Subcutaneous abdominal adipose tissue (tissue), 5 donors: ENCODE measurements around the gene PFKL.
A peak's percentile ranks its signal among the peaks of the same experiment; 100 is the strongest.

Source experiments
- H3K27ac ChIP-seq: one replicate; pipeline ENCODE4 v1.7.0; 2013; ENCODE audit warnings: low read depth, mild to moderate bottlenecking, inconsistent platforms, low read length, moderate library complexity
- H3K27me3 ChIP-seq, 5 donors: one replicate each; pipeline ENCODE4 v1.7.0; 2013; ENCODE audit warnings: low read length in 5 of 5, inconsistent platforms in 1 of 5; ENCODE audit not compliant: control insufficient read depth in 5 of 5, insufficient read depth in 4 of 5
- H3K36me3 ChIP-seq, 5 donors: one replicate each; pipeline ENCODE4 v1.7.0; 2013; ENCODE audit warnings: low read length in 5 of 5; ENCODE audit not compliant: control insufficient read depth in 5 of 5, insufficient read depth in 5 of 5
- H3K4me1 ChIP-seq, 5 donors: one replicate each; pipeline ENCODE4 v1.7.0; 2013; ENCODE audit warnings: low read length in 5 of 5, mild to moderate bottlenecking in 3 of 5, moderate library complexity in 1 of 5; ENCODE audit not compliant: control insufficient read depth in 5 of 5, insufficient read depth in 5 of 5
- H3K4me3 ChIP-seq, 5 donors: one replicate each; pipeline ENCODE4 v1.7.0; 2013; ENCODE audit warnings: low read length in 5 of 5, low read depth in 1 of 5
- H3K9ac ChIP-seq, 5 donors: one replicate each; pipeline ENCODE4 v1.7.0; 2013; ENCODE audit warnings: low read length in 5 of 5, mild to moderate bottlenecking in 4 of 5, moderate library complexity in 3 of 5
- H3K9me3 ChIP-seq, 5 donors: one replicate each; pipeline ENCODE4 v1.7.0; 2013; ENCODE audit warnings: low read length in 5 of 5; ENCODE audit not compliant: control insufficient read depth in 5 of 5
- donor health status: healthy.
- donor health status: healthy.
- donor health status: healthy.
- donor health status: healthy.
- donor health status: healthy.

PFKL gene

GRCh38 chr21:44262338-44263056, 37.4 kb upstream of the PFKL start:
- H3K27me3 ChIP-seq, result no peaks in the 10 kb centered on the region
- H3K9ac ChIP-seq, result no peak overlapping the region
- H3K4me1 ChIP-seq, result no peaks in the 10 kb centered on the region
- no peak overlapping the region for H3K27ac ChIP-seq
- no peak overlapping the region for H3K4me3 ChIP-seq
- no peaks in the 10 kb centered on the region for H3K36me3 ChIP-seq
- H3K9me3 ChIP-seq, result peaks cover 0 to 10% (median 0%) of the 10 kb centered on the region in 5 donors

GRCh38 chr21:44263221-44263760, 36.6 kb upstream of the PFKL start:
- Histone ChIP-seq H3K36me3 (no peaks in the 10 kb centered on the region), H3K27me3 (no peaks in the 10 kb centered on the region)

GRCh38 chr21:44263768-44264167, 36.1 kb upstream of the PFKL start:
- H3K9me3 ChIP-seq, result peaks cover 0 to 10% (median 0%) of the 10 kb centered on the region in 5 donors
- no peak overlapping the region for H3K4me3 ChIP-seq
- H3K27me3 ChIP-seq, result no peaks in the 10 kb centered on the region
- no peaks in the 10 kb centered on the region for H3K4me1 ChIP-seq
- no peaks in the 10 kb centered on the region for H3K36me3 ChIP-seq
- no peak overlapping the region for H3K9ac ChIP-seq
- H3K27ac ChIP-seq, result no peak overlapping the region

More at GRCh38 chr21:44263221-44263760, 36.6 kb upstream of the PFKL start:
- no peak overlapping the region for H3K9ac ChIP-seq
- H3K4me1 ChIP-seq, result no peaks in the 10 kb centered on the region
- H3K4me3 ChIP-seq, result no peak overlapping the region
- peaks cover 0 to 10% (median 0%) of the 10 kb centered on the region in 5 donors for H3K9me3 ChIP-seq
- no peak overlapping the region for H3K27ac ChIP-seq

GRCh38 chr21:44265734-44266270, 34.1 kb upstream of the PFKL start:
- Histone ChIP-seq H3K27ac (no peak overlapping the region), H3K9me3 (no peaks in the 10 kb centered on the region), H3K4me3 (no peak overlapping the region), H3K9ac (no peak overlapping the region), H3K36me3 (no peaks in the 10 kb centered on the region), H3K4me1 (no peaks in the 10 kb centered on the region), H3K27me3 (no peaks in the 10 kb centered on the region)

- H3K4me1 ChIP-seq, result no peaks in the 10 kb centered on the region
- H3K9ac ChIP-seq, result no peak overlapping the region
- H3K27ac ChIP-seq, result no peak overlapping the region
- no peaks in the 10 kb centered on the region for H3K9me3 ChIP-seq
- no peaks in the 10 kb centered on the region for H3K36me3 ChIP-seq
- H3K27me3 ChIP-seq, result peaks cover 0 to 4% (median 0%) of the 10 kb centered on the region in 5 donors
- no peak overlapping the region for H3K4me3 ChIP-seq
Observed at GRCh38 chr21:44267655-44268142, 32.2 kb upstream of the PFKL start.

- Histone ChIP-seq H3K9ac (no peak overlapping the region), H3K36me3 (no peaks in the 10 kb centered on the region), H3K9me3 (no peaks in the 10 kb centered on the region), H3K27ac (no peak overlapping the region), H3K4me1 (no peaks in the 10 kb centered on the region), H3K27me3 (peaks cover 0 to 6% (median 0%) of the 10 kb centered on the region in 5 donors), H3K4me3 (no peak overlapping the region)
Observed at GRCh38 chr21:44269090-44269489, 30.8 kb upstream of the PFKL start.

GRCh38 chr21:44271558-44272283, 28.1 kb upstream of the PFKL start:
- Histone ChIP-seq H3K4me1 (no peaks in the 10 kb centered on the region), H3K27me3 (peaks cover 0 to 6% (median 0%) of the 10 kb centered on the region in 5 donors), H3K4me3 (no peak overlapping the region), H3K36me3 (no peaks in the 10 kb centered on the region), H3K9ac (peak overlapping the region in 1 of 5 donors; percentile 4), H3K9me3 (no peaks in the 10 kb centered on the region), H3K27ac (no peak overlapping the region)

- no peaks in the 10 kb centered on the region for H3K9me3 ChIP-seq
- no peaks in the 10 kb centered on the region for H3K36me3 ChIP-seq
- H3K9ac ChIP-seq, result no peak overlapping the region
Observed at GRCh38 chr21:44272284-44272858, 27.5 kb upstream of the PFKL start.

GRCh38 chr21:44273046-44273445, 26.8 kb upstream of the PFKL start:
- no peaks in the 10 kb centered on the region for H3K9me3 ChIP-seq
- H3K27ac ChIP-seq, result no peak overlapping the region
- H3K27me3 ChIP-seq, result peaks cover 0 to 6% (median 0%) of the 10 kb centered on the region in 5 donors
- H3K9ac ChIP-seq, result no peak overlapping the region
- no peaks in the 10 kb centered on the region for H3K4me1 ChIP-seq
- H3K36me3 ChIP-seq, result no peaks in the 10 kb centered on the region
- H3K4me3 ChIP-seq, result no peak overlapping the region

More at GRCh38 chr21:44272284-44272858, 27.5 kb upstream of the PFKL start:
- H3K4me3 ChIP-seq, result no peak overlapping the region
- H3K27me3 ChIP-seq, result peaks cover 0 to 6% (median 0%) of the 10 kb centered on the region in 5 donors
- no peaks in the 10 kb centered on the region for H3K4me1 ChIP-seq
- no peak overlapping the region for H3K27ac ChIP-seq
